Suprapubic skin (tissue), 4 donors: ENCODE results near the gene NKX2-8. TPM values are rescaled to one million over a fixed set of nuclear protein-coding genes. Genes with fewer than 3 reads are reported as not detected.

Experiments used
- DNase-seq, 2 donors: peaks; one replicate each; pipeline ENCODE4 v3.0.0-alpha.2; 2019; ENCODE audit warnings: low spot score in 2 of 2
- H3K27ac ChIP-seq: fragments of 200-600 bp; sonication (generic); one replicate; pipeline ENCODE4 v1.5.1; 2019
- H3K27me3 ChIP-seq: fragments of 200-600 bp; sonication (generic); one replicate; pipeline ENCODE4 v1.5.1; 2019
- H3K36me3 ChIP-seq: fragments of 200-600 bp; sonication (generic); one replicate; pipeline ENCODE4 v1.5.1; 2019
- H3K4me1 ChIP-seq: fragments of 200-600 bp; sonication (generic); one replicate; pipeline ENCODE4 v1.5.1; 2019
- H3K4me3 ChIP-seq: fragments of 200-600 bp; sonication (generic); one replicate; pipeline ENCODE4 v1.5.1; 2019; ENCODE audit warnings: mild to moderate bottlenecking
- H3K9me3 ChIP-seq: fragments of 200-600 bp; sonication (generic); one replicate; pipeline ENCODE4 v1.5.1; 2019
- CTCF ChIP-seq, 2 donors: fragments of 200-600 bp in 1 of 2; fragments of 450-650 bp in 1 of 2; sonication (generic) in 1 of 2; IDR thresholded peaks; one replicate each; pipeline ENCODE4 v1.5.1; 2016 to 2019; ENCODE audit warnings: antibody characterized with exemption in 2 of 2, mild to moderate bottlenecking in 1 of 2, moderate library complexity in 1 of 2
- EP300 ChIP-seq: sonication (generic); formaldehyde crosslinking; IDR thresholded peaks from one replicate; pipeline ENCODE4 v1.6.1; 2017; ENCODE audit warnings: antibody characterized with exemption
- POLR2A ChIP-seq, 2 donors: fragments of 450-650 bp; IDR thresholded peaks; one replicate each; pipeline ENCODE4 v1.6.1; 2017; ENCODE audit warnings: antibody characterized with exemption in 2 of 2, mild to moderate bottlenecking in 2 of 2, moderate library complexity in 2 of 2
- POLR2AphosphoS5 ChIP-seq, 3 donors: sonication (generic); formaldehyde crosslinking; IDR thresholded peaks; one replicate each; pipeline ENCODE4 v1.6.1; 2017; ENCODE audit warnings: antibody characterized with exemption in 3 of 3
- WGBS: methylation state at CpG from one replicate; pipeline ENCODE4 v1.1.5; 2018; 5-methylcytosine and 5-hydroxymethylcytosine counted together
- total RNA-seq, 4 donors: library from RNA; depleted of rRNA; stranded (reverse); fragments of >200 nt; gene quantifications; one replicate each; pipeline ENCODE4 v1.1.0, GENCODE V29; 2016

The NKX2-8 gene
- total RNA-seq, 4 donors from 2014 or later = 0.51 TPM; not detected in 3

- no peak for DNase-seq
- WGBS = 1% methylated on average over 16 of the region's 103 CpGs
These were observed 1.3 kb downstream of the NKX2-8 start for GRCh38 chr14:36580856-36581831.

GRCh38 chr14:36580141-36580855, 2.1 kb downstream of the NKX2-8 start:
- Histone ChIP-seq H3K4me1 (peaks cover 27% of the 10 kb centered on the region), H3K36me3 (no peaks in the 10 kb centered on the region), H3K27ac (no peak overlapping the region), H3K9me3 (no peaks in the 10 kb centered on the region), H3K27me3 (peaks cover 94% of the 10 kb centered on the region), H3K4me3 (peak overlapping the region; percentile 53)
- DNase-seq = no peak
- TF ChIP-seq POLR2AphosphoS5 (IDR thresholded peaks at IDR 0.05) (no peak), POLR2A (IDR thresholded peaks at IDR 0.05) (no peak), CTCF (IDR thresholded peaks at IDR 0.05) (no peak), EP300 (no peak)
- WGBS = 22% methylated on average over 51 of the region's 51 CpGs

More at GRCh38 chr14:36580856-36581831, 1.3 kb downstream of the NKX2-8 start:
- H3K4me1 ChIP-seq = peaks cover 27% of the 10 kb centered on the region
- no peaks in the 10 kb centered on the region for H3K9me3 ChIP-seq
- no peak overlapping the region for H3K27ac ChIP-seq
- no peaks in the 10 kb centered on the region for H3K36me3 ChIP-seq
- TF ChIP-seq POLR2AphosphoS5 (IDR thresholded peaks at IDR 0.05) (no peak), EP300 (no peak)
- H3K27me3 ChIP-seq = peaks cover 93% of the 10 kb centered on the region
- peak overlapping the region; percentile 53 for H3K4me3 ChIP-seq

DNA sequence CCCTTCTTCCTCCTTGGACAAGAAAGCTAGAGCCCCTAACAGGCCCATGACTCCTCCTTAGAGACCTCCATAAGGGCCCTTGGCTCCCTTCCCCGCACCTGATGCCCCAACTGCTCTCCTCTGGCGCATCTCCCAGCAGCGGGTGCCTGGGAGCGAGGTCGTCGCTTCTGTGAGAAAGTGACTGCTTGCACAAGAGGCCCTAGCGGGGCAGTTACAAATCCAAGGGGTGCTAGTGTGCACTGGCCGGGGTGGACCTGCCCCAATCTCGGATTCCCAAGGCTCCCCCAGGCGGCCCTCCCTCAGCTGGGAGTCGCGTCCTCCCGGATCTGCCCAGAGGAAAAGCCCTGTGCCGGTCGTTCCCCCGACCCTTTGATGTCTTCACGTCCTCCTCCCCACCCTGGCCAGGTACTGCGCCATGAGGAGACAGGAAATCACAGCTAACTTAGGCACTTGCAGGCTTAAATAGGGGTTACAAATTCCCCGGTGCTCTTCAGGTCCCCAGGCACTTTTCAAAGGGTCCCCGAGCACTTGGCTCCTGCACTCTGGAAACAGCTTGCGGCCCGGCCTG, 2.8 kb downstream of the NKX2-8 start:
- no peak overlapping the region for H3K4me3 ChIP-seq
- peaks cover 91% of the 10 kb centered on the region for H3K27me3 ChIP-seq

GRCh38 chr14:36579001-36579555, 3.3 kb downstream of the NKX2-8 start:
- H3K27ac ChIP-seq = no peak overlapping the region
- 57% methylated on average over 4 of the region's 4 CpGs for WGBS
- H3K4me1 ChIP-seq = peaks cover 27% of the 10 kb centered on the region
- H3K27me3 ChIP-seq = peaks cover 85% of the 10 kb centered on the region
- no peaks in the 10 kb centered on the region for H3K9me3 ChIP-seq
- TF ChIP-seq EP300 = no peak
- DNase-seq = no peak
- H3K4me3 ChIP-seq = no peak overlapping the region
- no peaks in the 10 kb centered on the region for H3K36me3 ChIP-seq

More for the DNA sequence above, 2.8 kb downstream of the NKX2-8 start:
- Histone ChIP-seq H3K9me3 (no peaks in the 10 kb centered on the region), H3K27ac (no peak overlapping the region), H3K4me1 (peaks cover 27% of the 10 kb centered on the region), H3K36me3 (no peaks in the 10 kb centered on the region)
- 53% methylated on average over 19 of the region's 22 CpGs for WGBS
- no peak for DNase-seq
- TF ChIP-seq CTCF (IDR thresholded peaks at IDR 0.05) (no peak), POLR2A (IDR thresholded peaks at IDR 0.05) (no peak), EP300 (no peak), POLR2AphosphoS5 (IDR thresholded peaks at IDR 0.05) (no peak)

- no peaks in the 10 kb centered on the region for H3K4me1 ChIP-seq
- no peak overlapping the region for H3K27ac ChIP-seq
- H3K27me3 ChIP-seq = peaks cover 13% of the 10 kb centered on the region
- H3K4me3 ChIP-seq = no peak overlapping the region
- TF ChIP-seq POLR2A (IDR thresholded peaks at IDR 0.05) = no peak
- no peak for TF ChIP-seq EP300
- no peak for TF ChIP-seq CTCF (IDR thresholded peaks at IDR 0.05)
- TF ChIP-seq POLR2AphosphoS5 (IDR thresholded peaks at IDR 0.05) = no peak
- no peak for DNase-seq
- H3K36me3 ChIP-seq = no peaks in the 10 kb centered on the region
- 55% methylated on average over 2 of the region's 2 CpGs for WGBS
- H3K9me3 ChIP-seq = no peaks in the 10 kb centered on the region
These were observed 12.3 kb downstream of the NKX2-8 start for GRCh38 chr14:36570065-36570464.
